ENCODE measurements around the gene ZRANB1.

DNA sequence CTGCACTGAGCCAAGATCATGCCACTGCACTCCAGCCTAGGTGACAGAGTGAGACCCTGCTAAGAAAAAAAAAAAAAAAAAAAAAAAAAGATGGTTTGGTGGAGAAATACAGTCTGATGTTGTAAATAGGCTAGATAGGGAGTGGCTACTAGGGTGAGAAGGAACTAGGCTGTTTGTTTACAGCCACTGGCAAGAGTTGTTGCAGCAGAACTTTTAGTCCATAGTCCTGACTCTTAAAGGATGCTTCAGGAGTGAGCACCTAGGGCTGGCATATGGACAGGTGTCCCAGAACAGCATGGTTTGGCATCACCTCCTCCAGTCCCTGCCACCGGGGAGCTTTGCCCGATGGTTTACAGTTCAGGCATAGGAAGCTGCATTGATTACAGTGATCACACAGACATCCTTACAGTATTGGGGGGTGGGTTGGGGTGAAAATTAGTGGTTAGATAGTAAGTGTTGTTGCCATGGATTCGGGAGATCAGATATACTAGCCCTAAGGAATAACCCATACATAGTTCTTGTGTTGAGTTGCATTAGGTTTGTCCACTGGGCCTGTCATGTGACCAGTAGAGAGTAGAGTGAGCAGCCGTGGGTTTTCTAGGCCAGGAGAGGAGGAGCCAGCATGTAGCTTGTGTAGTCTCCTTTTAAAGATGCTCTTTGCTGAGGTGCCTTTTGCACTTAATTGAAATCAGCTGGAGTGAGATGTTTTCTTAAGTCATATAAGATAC lies 35.9 kb downstream of the ZRANB1 start:
- TF ChIP-seq ELK1 (IDR thresholded peaks at IDR 0.05; ENCODE audit: borderline replicate concordance, low read depth, low read length) = no peak
- no peak for TF ChIP-seq CTCF (conservative IDR thresholded peaks at IDR 0.05; ENCODE audit: low read depth, low read length)
- no peak for TF ChIP-seq RCOR1 (IDR thresholded peaks at IDR 0.05; ENCODE audit: insufficient replicate concordance, low read length)
- TF ChIP-seq USF2 (IDR thresholded peaks at IDR 0.05; ENCODE audit: low read depth, low read length) = 0 out of 2 replicates have a peak, but pooled peaks have one; percentile 23
- TF ChIP-seq RAD21 (IDR thresholded peaks at IDR 0.05; ENCODE audit: low read length) = no peak
- no peak for TF ChIP-seq FOS (IDR thresholded peaks at IDR 0.05; ENCODE audit: low read depth, low read length)
- TF ChIP-seq MAZ (IDR thresholded peaks at IDR 0.05; ENCODE audit: borderline replicate concordance, low read depth, low read length) = no peak
- no peak for TF ChIP-seq MXI1 (IDR thresholded peaks at IDR 0.05; ENCODE audit: borderline replicate concordance, low read depth, low read length)

Data from IMR-90 (cell line).